Stomach smooth muscle (tissue), 2 donors: ENCODE data around the gene CRACR2B.

Experiments
- H3K27ac ChIP-seq: one replicate; pipeline ENCODE4 v1.7.0; 2013; ENCODE audit warnings: mild to moderate bottlenecking, low read length, inconsistent platforms
- H3K27me3 ChIP-seq, 2 donors: one replicate each; pipeline ENCODE4 v1.7.0; 2013; ENCODE audit warnings: low read length in 2 of 2; ENCODE audit not compliant: insufficient read depth in 2 of 2, control insufficient read depth in 1 of 2
- H3K36me3 ChIP-seq, 2 donors: one replicate each; pipeline ENCODE4 v1.7.0; 2013; ENCODE audit warnings: low read length in 2 of 2; ENCODE audit not compliant: control insufficient read depth in 2 of 2, insufficient read depth in 2 of 2
- H3K4me1 ChIP-seq: one replicate; pipeline ENCODE4 v1.7.0; 2013; ENCODE audit warnings: low read length; ENCODE audit not compliant: control insufficient read depth, insufficient read depth
- H3K4me3 ChIP-seq, 2 donors: one replicate each; pipeline ENCODE4 v1.7.0; 2013; ENCODE audit warnings: low read length in 2 of 2
- H3K9ac ChIP-seq, 2 donors: one replicate each; pipeline ENCODE4 v1.7.0; 2013; ENCODE audit warnings: low read length in 2 of 2, mild to moderate bottlenecking in 1 of 2
- H3K9me3 ChIP-seq, 2 donors: one replicate each; pipeline ENCODE4 v1.7.0; 2013; ENCODE audit warnings: low read length in 2 of 2; ENCODE audit not compliant: control insufficient read depth in 2 of 2
- donor health status: healthy.
- donor health status: Pancreatic carcinoma.

The CRACR2B gene

DNA sequence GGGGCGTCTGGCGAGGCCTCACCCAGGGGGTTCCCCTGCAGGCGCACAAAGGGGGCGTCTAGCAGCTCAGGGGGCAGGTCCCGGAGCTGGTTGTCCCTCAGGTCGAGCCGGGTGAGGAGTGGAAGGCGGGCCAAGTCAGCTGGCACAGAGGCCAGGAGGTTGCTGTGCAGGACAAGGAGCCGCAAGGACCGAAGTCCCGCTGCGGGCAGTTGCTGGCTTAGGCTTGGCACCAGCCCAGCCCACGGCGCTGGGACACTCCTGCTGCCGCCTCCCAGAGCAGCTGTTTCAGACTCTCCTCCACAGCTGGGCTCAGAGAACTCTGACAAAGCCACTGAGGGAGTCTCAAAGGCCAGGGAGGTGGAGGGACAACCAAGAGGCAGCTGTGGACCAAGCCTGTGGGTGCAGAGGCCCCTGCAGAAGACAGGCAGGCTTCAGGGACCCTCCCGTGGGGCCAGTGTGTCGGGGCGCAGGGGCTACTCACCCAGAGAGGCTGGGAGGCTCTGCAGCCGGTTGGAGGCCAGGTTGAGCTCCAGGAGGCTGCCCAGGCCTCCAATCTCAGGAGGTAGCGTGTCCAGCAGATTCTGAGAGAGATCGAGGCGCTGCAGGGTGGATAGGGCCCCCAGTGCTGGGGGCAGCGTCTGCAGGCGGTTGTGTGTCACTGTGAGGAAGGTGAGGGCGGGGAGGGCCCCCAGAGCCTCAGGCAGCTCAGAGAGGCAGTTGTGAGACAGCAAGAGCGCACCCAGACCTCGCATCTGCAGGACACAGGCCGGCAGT lies 24.8 kb upstream of the CRACR2B start:
- Histone ChIP-seq H3K36me3 (peaks cover 0 to 2% of the 10 kb centered on the region in 2 donors), H3K27ac (no peak overlapping the region), H3K9ac (no peak overlapping the region), H3K27me3 (no peaks in the 10 kb centered on the region), H3K4me1 (peaks cover 20% of the 10 kb centered on the region), H3K9me3 (no peaks in the 10 kb centered on the region), H3K4me3 (no peak overlapping the region)

DNA sequence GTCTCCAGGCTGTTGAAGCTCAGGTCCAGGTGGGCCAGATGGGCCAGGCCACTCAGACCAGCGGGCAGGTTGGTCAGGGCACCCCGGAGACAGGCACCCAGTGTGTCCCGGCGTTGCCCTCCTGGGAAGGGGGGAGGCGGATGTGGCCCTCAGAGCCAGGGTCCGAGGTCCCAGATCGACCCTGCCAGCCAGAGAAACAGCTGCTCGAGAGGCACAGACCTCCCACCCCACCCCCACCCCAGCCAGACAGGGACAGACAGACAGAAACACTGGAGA lies 24.3 kb upstream of the CRACR2B start:
- Histone ChIP-seq H3K27ac (no peak overlapping the region), H3K4me1 (peaks cover 18% of the 10 kb centered on the region), H3K36me3 (peaks cover 0 to 2% of the 10 kb centered on the region in 2 donors), H3K4me3 (no peak overlapping the region), H3K9ac (no peak overlapping the region), H3K27me3 (no peaks in the 10 kb centered on the region), H3K9me3 (no peaks in the 10 kb centered on the region)

DNA sequence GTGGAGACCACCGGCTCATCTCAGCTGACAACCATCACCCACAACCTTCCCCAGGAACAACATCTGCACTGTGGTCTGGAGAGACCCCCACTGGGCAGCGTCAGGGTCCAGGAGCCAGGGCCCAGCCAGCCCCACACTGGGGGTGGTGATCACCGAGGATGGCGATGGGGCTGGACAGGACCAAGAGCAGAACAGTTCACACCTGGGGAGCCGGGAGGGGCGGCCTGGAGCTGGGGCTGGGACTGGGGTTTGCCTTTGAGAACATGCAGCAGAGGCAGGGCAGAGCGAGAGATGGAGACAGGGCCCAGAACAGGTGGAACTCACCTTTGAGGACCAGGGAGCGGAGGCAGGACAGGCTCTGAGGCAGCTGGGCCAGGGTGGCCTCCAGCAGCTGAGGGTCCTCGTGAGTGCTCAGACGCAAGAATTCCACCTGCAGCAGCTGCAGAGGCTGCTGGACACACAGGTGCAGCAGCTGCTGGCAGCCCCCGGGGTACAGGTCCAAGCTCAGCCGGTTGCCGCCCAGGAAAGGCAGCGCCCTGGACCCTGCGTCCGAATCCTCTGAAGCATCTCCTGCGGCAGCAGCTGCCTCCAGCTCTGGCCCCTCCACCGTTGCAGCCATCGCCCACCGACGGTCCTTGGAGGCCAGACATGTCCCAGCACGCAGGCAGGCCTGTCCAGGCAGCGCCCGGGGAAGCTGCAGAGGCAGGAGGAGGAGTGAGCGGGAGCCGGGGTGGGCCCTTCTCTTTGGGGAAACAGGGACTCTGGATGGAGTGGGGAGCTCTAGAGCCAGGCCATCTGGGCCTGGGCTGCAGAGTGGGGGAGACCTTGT lies 23.7 kb upstream of the CRACR2B start:
- no peaks in the 10 kb centered on the region for H3K9me3 ChIP-seq
- H3K4me3 ChIP-seq, result peak overlapping the region; percentile 72 to 73
- H3K27ac ChIP-seq, result no peak overlapping the region
- H3K36me3 ChIP-seq, result peaks cover 0 to 2% of the 10 kb centered on the region in 2 donors
- peaks cover 23% of the 10 kb centered on the region for H3K4me1 ChIP-seq
- peak overlapping the region; percentile 36 to 68 for H3K9ac ChIP-seq
- no peaks in the 10 kb centered on the region for H3K27me3 ChIP-seq

DNA sequence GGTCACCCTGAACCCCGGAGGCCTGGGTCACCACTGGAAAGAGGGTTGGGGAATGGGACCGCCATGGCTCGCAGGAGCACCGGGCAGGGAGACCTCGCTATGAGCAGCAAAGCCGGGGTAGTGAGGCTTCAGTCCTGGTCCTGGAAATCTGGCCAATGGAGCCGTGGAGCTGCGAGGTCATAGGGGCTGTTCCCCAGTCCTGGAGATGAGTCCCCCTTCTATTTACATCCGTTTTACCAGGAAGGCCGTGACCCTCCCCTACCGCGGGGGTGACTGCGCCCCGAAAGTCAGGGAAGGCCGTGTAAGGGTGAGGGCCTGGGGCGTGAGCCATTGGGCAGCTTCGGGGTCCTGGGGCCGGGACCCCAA lies 23.1 kb upstream of the CRACR2B start:
- Histone ChIP-seq H3K4me1 (peaks cover 27% of the 10 kb centered on the region), H3K27ac (no peak overlapping the region), H3K4me3 (peak overlapping the region; percentile 72 to 73)

DNA sequence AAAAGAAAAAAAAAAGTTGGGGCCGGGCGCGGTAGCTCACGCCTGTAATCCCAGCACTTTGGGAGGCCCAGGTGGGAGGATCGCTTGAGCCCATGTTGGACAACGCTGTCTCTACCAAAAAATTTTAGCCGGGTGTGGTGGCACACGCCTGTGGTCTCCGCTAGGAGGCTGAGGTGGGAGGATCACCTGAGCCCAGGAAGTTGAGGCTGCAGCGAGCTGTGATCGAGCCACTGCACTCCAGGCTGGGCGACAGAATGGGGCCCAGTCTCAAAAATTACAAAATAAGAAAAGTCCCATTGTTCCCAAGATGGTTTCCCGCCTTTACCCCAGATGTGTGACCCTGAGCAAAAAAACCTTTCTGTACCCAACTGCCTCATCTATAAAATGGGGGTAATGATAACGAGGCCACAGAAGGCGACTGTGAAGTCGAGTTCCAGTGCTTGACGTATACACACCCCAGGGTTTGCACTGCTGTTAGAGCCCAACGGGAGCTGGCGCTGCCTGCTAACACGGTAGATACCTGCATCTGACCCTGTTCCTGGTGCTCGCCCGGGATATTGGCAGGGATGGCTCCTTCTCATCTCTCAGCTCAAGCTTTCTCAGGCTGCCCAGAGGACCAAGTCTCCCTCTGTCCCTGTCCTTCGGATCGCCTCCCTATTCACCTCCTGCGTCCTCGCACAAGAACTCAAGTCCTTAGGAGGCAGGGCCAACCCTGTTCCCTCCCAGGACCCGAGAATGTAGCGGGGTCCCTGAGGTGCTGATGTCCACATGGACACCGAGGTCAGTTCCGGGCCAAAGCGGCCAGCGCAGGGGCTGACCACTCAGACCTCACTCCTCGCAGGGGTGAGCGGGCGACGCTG lies 19.1 kb upstream of the CRACR2B start:
- peaks cover 42% of the 10 kb centered on the region for H3K4me1 ChIP-seq
- H3K4me3 ChIP-seq, result peak overlapping the region; percentile 93 to 94
- no peaks in the 10 kb centered on the region for H3K9me3 ChIP-seq
- peak overlapping the region; percentile 98 to 99 for H3K9ac ChIP-seq
- H3K36me3 ChIP-seq, result peaks cover 20 to 23% of the 10 kb centered on the region in 2 donors
- no peaks in the 10 kb centered on the region for H3K27me3 ChIP-seq
- peak overlapping the region; percentile 97 for H3K27ac ChIP-seq

More for the DNA sequence above, 23.1 kb upstream of the CRACR2B start:
- Histone ChIP-seq H3K9ac (peak overlapping the region; percentile 36 to 68), H3K9me3 (no peaks in the 10 kb centered on the region), H3K27me3 (no peaks in the 10 kb centered on the region), H3K36me3 (peaks cover 0 to 2% of the 10 kb centered on the region in 2 donors)

DNA sequence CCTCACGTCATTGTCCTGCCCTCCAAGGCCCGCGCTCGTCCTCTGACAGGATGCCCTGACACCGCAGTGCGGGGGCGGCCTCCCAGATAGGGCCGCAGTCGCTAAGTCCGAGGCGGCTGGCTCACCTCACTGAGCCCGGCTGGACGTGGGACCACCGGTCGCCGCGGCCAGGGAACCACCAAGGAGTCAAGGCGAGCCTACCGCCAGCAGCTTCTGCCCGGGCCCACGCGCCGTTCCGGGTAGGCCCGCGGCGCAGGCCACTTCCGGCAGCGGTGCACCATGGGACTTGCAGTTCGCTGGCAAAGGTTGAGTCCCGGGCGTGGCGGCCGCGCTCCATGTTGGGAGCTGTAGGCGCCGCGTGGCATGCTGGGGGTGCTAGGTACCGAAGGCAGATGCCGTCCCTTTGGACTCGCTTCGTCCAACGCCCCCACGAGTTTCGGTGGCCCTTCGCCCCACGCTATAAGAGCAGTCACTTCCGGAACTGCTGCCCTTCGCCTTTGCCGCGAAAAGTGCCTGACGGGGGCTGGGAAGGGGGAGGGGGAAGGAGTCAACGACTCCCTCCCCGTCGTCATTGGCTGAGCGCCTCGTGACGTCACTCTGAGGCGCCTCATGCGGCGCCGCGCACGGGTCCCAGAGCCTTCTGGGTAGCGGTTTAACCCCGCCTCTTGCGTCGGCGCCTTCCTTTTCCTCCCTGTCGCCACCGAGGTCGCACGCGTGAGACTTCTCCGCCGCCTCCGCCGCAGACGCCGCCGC lies 18.3 kb upstream of the CRACR2B start, which contains the start of gene RPLP2:
Gene RPLP2 (plus strand): TSS at position 681 of the 753 bp plus-strand sequence. CDS start 268 bp downstream, outside the sequence.
- H3K4me3 ChIP-seq, result peak within 1 kb of the TSS; percentile 93 to 94
- peak within 1 kb of the TSS; percentile 98 to 99 for H3K9ac ChIP-seq
- H3K27me3 ChIP-seq, result no peaks in the 10 kb centered on the region
- H3K27ac ChIP-seq, result peak within 1 kb of the TSS; percentile 97
- peaks cover 34% of the 10 kb centered on the region for H3K4me1 ChIP-seq
- H3K36me3 ChIP-seq, result peaks cover 21 to 23% of the 10 kb centered on the region in 2 donors
- no peaks in the 10 kb centered on the region for H3K9me3 ChIP-seq

DNA sequence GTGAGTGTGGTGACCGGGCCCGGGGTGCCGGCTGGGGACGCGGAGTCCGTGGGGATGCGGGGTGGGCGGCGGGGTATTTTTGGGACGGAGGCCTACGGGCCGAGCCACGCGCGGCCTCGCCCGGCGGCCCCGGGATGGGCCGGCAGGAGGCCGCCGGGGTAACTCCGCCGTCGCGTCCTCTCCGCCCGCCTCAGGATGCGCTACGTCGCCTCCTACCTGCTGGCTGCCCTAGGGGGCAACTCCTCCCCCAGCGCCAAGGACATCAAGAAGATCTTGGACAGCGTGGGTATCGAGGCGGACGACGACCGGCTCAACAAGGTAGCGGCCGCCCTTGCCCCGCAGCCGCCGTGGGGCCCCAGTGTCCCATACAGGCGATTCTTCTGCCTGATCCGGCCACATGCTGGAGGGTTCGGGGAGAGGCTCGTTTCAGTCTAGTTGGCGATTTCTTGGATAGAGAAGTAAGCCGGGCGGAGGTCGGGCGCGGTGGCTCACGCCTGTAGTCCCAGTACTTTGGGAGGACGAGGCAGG lies 17.6 kb upstream of the CRACR2B start:
- Histone ChIP-seq H3K9me3 (no peaks in the 10 kb centered on the region), H3K36me3 (peaks cover 21 to 23% of the 10 kb centered on the region in 2 donors), H3K27ac (peak overlapping the region; percentile 97), H3K4me1 (peaks cover 29% of the 10 kb centered on the region), H3K9ac (peak overlapping the region; percentile 98 to 99), H3K27me3 (no peaks in the 10 kb centered on the region), H3K4me3 (peak overlapping the region; percentile 93 to 94)

DNA sequence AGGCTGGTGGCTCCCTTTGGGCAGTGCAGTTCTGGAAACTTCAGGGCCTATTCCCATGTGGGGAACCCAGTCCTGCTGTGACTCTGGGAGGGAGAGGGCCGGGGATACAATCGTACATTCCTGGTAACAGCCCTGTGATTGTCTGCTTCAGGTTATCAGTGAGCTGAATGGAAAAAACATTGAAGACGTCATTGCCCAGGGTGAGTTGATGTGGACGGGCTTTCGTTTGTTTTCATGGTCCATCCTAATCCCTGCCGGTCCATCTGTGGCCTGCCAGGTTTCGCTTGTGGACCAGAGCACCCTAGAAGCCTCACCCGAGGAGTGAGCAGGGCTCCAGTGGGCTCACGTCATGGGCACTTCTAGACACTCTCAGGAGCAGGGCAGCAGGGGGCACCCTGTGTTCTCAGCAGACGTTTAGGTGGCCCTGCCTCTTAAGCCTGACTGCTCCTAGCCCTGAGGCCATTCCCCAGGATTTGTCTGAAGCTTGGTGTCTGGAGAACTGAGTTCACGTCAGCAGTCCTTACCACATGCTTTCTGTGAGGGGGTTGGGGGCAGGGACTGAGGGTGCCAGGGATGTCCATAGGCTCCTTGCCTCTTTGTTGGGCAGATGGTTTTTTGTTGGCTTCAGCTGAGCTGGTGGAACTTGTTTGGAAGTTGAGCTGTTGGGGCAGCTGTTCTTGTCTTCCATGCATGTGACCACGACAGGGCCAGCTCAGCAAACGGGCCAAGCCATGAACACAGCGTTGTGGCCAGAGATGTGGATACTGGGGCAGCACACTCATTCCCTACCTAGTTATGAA lies 16.1 kb upstream of the CRACR2B start:
- Histone ChIP-seq H3K36me3 (peaks cover 21 to 23% of the 10 kb centered on the region in 2 donors), H3K4me1 (peaks cover 26% of the 10 kb centered on the region), H3K27ac (no peak overlapping the region), H3K4me3 (no peak overlapping the region), H3K9me3 (no peaks in the 10 kb centered on the region), H3K27me3 (no peaks in the 10 kb centered on the region), H3K9ac (no peak overlapping the region)

DNA sequence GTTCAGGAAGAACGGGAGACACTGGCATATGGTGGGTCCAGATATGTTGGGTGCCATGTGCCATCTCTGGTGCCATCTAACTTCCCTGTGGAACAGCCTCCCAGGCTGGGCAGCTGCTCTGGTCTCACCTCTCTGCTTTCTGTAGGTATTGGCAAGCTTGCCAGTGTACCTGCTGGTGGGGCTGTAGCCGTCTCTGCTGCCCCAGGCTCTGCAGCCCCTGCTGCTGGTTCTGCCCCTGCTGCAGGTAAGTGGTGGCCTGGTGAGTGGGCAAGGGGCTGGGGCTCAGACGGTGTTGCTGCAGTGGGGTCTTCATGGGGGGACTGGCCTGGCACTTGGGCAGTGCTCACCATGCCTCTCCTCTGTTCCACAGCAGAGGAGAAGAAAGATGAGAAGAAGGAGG lies 15.3 kb upstream of the CRACR2B start:
- Histone ChIP-seq H3K36me3 (peaks cover 21 to 23% of the 10 kb centered on the region in 2 donors), H3K9me3 (no peaks in the 10 kb centered on the region), H3K4me3 (no peak overlapping the region), H3K27me3 (no peaks in the 10 kb centered on the region), H3K9ac (no peak overlapping the region), H3K27ac (no peak overlapping the region), H3K4me1 (peaks cover 26% of the 10 kb centered on the region)
